ENCODE measurements around the gene DIPK1B. TPM values are rescaled to one million over a fixed set of nuclear protein-coding genes. Genes with fewer than 3 reads are reported as not detected.

DIPK1B gene
- total RNA-seq = 1 to 10 TPM; 1.0 to 10.0 (median 2.9) TPM
- long read RNA-seq, donor 1, transcript FAM69B-202 (5 exons, 1,668 nt) = major isoform, 45 of 52 reads
- long read RNA-seq, donor 1, partial matches to known transcripts = 0 of 52 reads
- long read RNA-seq, donor 1, other reads (novel, unspliced or antisense) = 7 of 52 reads
- long read RNA-seq, donor 2 = 0 reads

DNA sequence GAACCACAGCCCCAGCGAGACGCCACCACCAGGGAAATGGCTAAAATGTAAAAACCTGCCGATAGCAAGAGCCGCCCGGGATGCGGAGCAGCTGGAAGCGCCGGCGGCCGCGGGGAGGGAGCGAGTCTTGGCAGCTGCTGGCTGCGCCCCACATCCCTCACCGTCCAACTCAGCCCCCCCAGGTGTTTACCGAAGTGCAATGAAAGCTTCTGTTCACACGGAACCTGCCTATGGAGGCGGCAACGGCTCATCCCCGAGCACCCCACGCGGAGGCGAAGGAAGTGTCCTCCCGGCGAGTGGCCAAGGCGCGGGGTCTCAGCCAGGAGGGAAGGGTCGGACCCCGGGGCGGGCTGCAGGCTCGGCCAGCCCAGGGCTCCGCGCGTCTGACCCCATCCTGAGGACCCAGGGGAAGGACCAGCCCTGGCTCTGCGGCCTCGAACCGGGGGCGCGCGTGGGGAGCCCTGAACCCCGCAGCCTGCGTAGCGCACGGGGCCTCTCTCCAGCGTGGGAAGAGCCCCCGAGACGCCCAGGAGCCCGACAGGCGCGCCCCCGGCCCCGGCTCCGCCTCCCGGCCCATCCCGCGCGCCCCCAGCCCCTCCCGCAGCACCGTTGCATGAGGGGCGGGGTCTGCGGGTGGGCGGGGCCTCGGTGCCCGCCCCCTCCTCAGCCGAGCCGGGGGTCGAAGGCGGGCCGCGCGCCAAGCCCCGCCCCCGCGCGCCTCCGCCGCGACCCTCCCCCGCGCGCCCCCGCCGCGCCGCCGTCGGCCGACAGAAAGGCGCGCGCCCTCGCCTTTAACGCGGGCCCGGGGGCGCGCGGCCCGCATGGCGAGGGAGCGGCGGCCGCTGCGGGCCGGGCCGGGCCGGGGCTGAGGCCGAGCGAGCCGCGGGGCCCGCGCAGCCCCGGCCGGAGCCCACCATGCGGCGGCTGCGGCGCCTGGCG lies at the start of gene DIPK1B:
Gene DIPK1B (plus strand): TSS at position 822 of the 939 bp plus-strand sequence. CDS start 94 bp downstream, at position 916.
- DNase-seq = no peak
- no peaks in the 10 kb centered on the region for H3K9me3 ChIP-seq
- no peak within 1 kb of the TSS for H3K4me3 ChIP-seq
- TF ChIP-seq CTCF (IDR thresholded peaks at IDR 0.05) = no peak
- no peak for ATAC-seq
- H3K4me1 ChIP-seq (ENCODE audit: low read depth) = peaks cover 6% of the 10 kb centered on the region
- no peaks in the 10 kb centered on the region for H3K36me3 ChIP-seq (ENCODE audit: low read depth)
- intact Hi-C loops (cut with DNase I, micrococcal nuclease) = no loop called here

DNA sequence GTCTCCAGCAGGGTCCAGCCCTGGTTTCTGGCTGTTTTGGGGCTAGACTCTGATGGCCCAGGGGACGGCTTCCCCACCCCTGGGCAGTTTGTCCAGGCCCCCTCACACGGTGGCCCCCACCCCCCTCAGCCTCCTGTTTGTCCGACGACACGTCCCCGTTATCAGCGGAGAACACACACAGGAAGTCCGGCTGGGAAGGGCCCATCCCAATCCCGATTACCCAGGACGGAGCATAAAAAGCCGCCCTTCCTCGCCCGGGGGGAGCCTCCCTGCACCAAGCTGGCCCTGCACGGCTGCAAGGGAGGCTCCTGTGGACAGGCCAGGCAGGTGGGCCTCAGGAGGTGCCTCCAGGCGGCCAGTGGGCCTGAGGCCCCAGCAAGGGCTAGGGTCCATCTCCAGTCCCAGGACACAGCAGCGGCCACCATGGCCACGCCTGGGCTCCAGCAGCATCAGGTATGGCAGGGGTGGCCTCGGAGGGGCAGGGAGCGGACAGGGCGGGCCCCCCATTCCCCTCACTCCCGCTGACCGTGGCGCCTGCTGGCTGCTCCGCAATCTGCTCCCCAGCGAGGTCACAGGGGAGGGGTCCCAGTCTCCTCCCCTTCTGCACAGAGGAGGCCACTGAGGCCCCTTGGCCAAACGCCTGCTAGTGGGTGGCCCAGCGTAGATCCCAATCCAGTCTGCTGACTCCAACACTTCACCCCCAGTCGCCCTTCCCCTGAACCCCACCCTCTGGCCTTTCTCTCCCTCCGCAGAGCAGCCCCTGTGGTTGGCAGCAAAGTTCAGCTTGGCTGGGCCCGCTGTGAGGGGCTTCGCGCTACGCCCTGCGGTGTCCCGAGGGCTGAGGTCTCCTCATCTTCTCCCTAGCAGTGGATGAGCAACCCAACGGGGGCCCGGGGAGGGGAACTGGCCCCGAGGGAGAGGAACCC lies 49.5 kb upstream of the DIPK1B start, which contains the start of gene EGFL7:
Gene EGFL7 (plus strand): TSS at position 261 of the 926 bp plus-strand sequence. CDS start 5,367 bp downstream, outside the sequence.
- no peaks in the 10 kb centered on the region for H3K9me3 ChIP-seq
- no peaks in the 10 kb centered on the region for H3K36me3 ChIP-seq (ENCODE audit: low read depth)
- intact Hi-C loops (cut with DNase I, micrococcal nuclease) = no loop called here
- no peak within 1 kb of the TSS for H3K4me3 ChIP-seq
- peak in 1 of 3 donors; percentile 25 for DNase-seq
- ATAC-seq = peak; percentile 5
- peaks cover 8% of the 10 kb centered on the region for H3K4me1 ChIP-seq (ENCODE audit: low read depth)
- no peak for TF ChIP-seq CTCF (IDR thresholded peaks at IDR 0.05)

DNA sequence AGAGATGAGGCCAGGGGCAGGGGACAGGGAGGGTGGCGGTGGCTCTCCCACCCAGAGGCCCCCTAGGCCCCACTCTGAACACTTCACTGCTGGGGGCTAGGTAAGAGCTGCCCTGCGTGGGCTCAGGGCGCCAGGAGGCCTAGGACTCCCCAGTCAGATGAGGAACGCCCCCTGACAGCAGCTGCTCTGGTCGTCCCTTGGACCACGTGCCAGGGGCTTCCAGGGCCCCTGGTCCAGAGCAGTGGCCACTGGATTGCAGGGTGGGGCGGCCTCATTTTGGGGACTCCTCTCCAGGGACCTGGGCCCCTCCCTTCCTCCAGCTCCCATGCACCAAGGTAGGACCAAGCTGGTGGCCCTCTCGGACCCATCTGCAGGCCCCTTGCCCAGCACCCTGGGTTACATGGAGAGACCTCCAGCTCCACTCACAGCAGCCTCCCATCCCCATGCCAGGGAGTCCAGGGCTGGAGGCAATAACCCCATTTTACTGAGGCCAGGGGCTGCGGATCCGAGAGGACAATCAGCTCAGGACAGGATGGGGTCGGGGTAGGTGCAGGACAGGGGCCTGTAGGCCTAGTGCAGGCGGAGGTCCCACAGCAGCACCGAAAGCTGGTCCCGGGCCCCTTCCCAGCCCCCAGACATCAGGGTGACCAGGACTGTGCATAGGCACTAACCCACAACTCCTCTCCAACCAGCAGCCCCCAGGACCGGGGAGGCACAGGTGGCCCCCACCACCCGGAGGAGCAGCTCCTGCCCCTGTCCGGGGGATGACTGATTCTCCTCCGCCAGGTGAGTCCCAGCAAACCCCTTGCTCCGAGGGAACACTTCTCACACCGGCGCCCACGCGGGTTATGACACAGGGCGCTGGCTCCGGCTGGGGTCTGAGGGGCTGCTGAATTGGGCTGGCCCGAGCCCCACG lies 48.1 kb upstream of the DIPK1B start:
- ATAC-seq (no peak), DNase-seq (peak in 1 of 3 donors; percentile 31)
- no peaks in the 10 kb centered on the region for H3K36me3 ChIP-seq (ENCODE audit: low read depth)
- no peaks in the 10 kb centered on the region for H3K9me3 ChIP-seq
- no peak for TF ChIP-seq CTCF (IDR thresholded peaks at IDR 0.05)
- H3K4me3 ChIP-seq = no peak overlapping the region
- intact Hi-C loops (cut with DNase I, micrococcal nuclease) = no loop called here
- H3K4me1 ChIP-seq (ENCODE audit: low read depth) = peaks cover 12% of the 10 kb centered on the region

GRCh38 chr9:136665111-136665703 lies 47.2 kb upstream of the DIPK1B start:
- no peaks in the 10 kb centered on the region for H3K36me3 ChIP-seq (ENCODE audit: low read depth)
- peak in 1 of 3 donors; percentile 45 for DNase-seq
- H3K9me3 ChIP-seq = no peaks in the 10 kb centered on the region
- peaks cover 12% of the 10 kb centered on the region for H3K4me1 ChIP-seq (ENCODE audit: low read depth)
- H3K4me3 ChIP-seq = no peak overlapping the region
- no peak for TF ChIP-seq CTCF (IDR thresholded peaks at IDR 0.05)
- intact Hi-C loops (cut with DNase I, micrococcal nuclease) = no loop called here
- ATAC-seq = no peak

Measured in mucosa of descending colon (tissue), 3 donors.